Peyer's patch (tissue), 4 donors: Measurements from ENCODE around the gene MIS12. TPM values are rescaled to one million over a fixed set of nuclear protein-coding genes. Genes with fewer than 3 reads are reported as not detected.

ENCODE experiments used
- DNase-seq, 3 donors: peaks; one replicate each; pipeline ENCODE4 v3.0.0-alpha.2; 2017 to 2019
- H3K27ac ChIP-seq, 4 donors: fragments of 200-600 bp; sonication (generic); one replicate each; pipeline ENCODE4 v1.5.1; 2016 to 2019
- H3K27me3 ChIP-seq, 2 donors: fragments of 200-600 bp; sonication (generic); one replicate each; pipeline ENCODE4 v1.5.1; 2019
- H3K36me3 ChIP-seq, 3 donors: fragments of 200-600 bp; sonication (generic); one replicate each; pipeline ENCODE4 v1.5.1; 2016 to 2019
- H3K4me1 ChIP-seq, 4 donors: fragments of 200-600 bp; sonication (generic); one replicate each; pipeline ENCODE4 v1.5.1; 2016 to 2019
- H3K4me3 ChIP-seq, 4 donors: fragments of 200-600 bp; sonication (generic); 1 replicate in 3 of 4; 2 replicates in 1 of 4; pipeline ENCODE4 v1.5.1; 2016 to 2019; ENCODE audit warnings: mild to moderate bottlenecking in 1 of 4
- H3K9me3 ChIP-seq, 4 donors: fragments of 200-600 bp; sonication (generic); one replicate each; pipeline ENCODE4 v1.5.1; 2016 to 2019; ENCODE audit warnings: mild to moderate bottlenecking in 1 of 4
- CTCF ChIP-seq, 6 experiments: fragments of 450-650 bp in 4 of 6; fragments of 200-600 bp in 2 of 6; sonication (generic) in 1 of 6; IDR thresholded peaks; one replicate each; pipeline ENCODE4 v1.5.1; 2017 to 2019; ENCODE audit warnings: antibody characterized with exemption in 6 of 6, mild to moderate bottlenecking in 3 of 6, moderate library complexity in 1 of 6
- POLR2A ChIP-seq, 2 donors: fragments of 450-650 bp; IDR thresholded peaks; one replicate each; pipeline ENCODE4 v1.5.1; 2017; ENCODE audit warnings: antibody characterized with exemption in 2 of 2, mild to moderate bottlenecking in 2 of 2, moderate library complexity in 2 of 2
- total RNA-seq, 4 donors: library from RNA; depleted of rRNA; stranded (reverse); fragments of >200 nt; gene quantifications; one replicate each; pipeline ENCODE4 v1.1.0, GENCODE V29; 2016

The MIS12 gene
- total RNA-seq, 4 donors from 2014 or later = 9.2 to 23.9 (median 14.0) TPM

GRCh38 chr17:5530265-5531084, 44.1 kb downstream of the MIS12 start:
- DNase-seq = no peak
- Histone ChIP-seq H3K9me3 (no peaks in the 10 kb centered on the region), H3K27ac (no peak overlapping the region), H3K27me3 (no peaks in the 10 kb centered on the region), H3K4me1 (no peaks in the 10 kb centered on the region), H3K36me3 (peaks cover 0 to 15% (median 0%) of the 10 kb centered on the region in 3 donors), H3K4me3 (no peak overlapping the region)
- TF ChIP-seq POLR2A (IDR thresholded peaks at IDR 0.05) = no peak
- no peak for TF ChIP-seq CTCF (IDR thresholded peaks at IDR 0.05)

DNA sequence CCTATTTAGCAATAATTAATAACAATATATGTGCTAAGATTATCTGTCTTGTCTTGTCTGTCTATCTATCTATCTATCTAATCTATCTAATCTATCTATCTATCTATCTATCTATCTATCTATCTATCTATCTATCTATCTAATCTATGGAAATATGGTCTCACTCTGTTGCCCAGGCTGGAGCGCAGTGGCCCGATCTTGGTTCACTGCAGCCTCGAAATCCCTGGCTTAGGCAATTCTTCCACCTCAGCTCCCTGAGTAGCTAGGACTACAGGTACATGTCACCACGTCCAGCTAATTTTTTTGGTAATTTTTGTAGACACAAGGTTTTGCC, 44.7 kb downstream of the MIS12 start:
- no peaks in the 10 kb centered on the region for H3K4me1 ChIP-seq
- peaks cover 0 to 15% (median 0%) of the 10 kb centered on the region in 3 donors for H3K36me3 ChIP-seq
- H3K27ac ChIP-seq = no peak overlapping the region
- no peak overlapping the region for H3K4me3 ChIP-seq
- TF ChIP-seq POLR2A (IDR thresholded peaks at IDR 0.05) (no peak), CTCF (IDR thresholded peaks at IDR 0.05) (no peak)
- no peaks in the 10 kb centered on the region for H3K9me3 ChIP-seq
- no peaks in the 10 kb centered on the region for H3K27me3 ChIP-seq
- no peak for DNase-seq

- Histone ChIP-seq H3K9me3 (no peaks in the 10 kb centered on the region), H3K4me1 (no peaks in the 10 kb centered on the region), H3K36me3 (peaks cover 0 to 15% (median 0%) of the 10 kb centered on the region in 3 donors), H3K27ac (no peak overlapping the region), H3K27me3 (no peaks in the 10 kb centered on the region), H3K4me3 (no peak overlapping the region)
- DNase-seq = no peak
- TF ChIP-seq CTCF (IDR thresholded peaks at IDR 0.05) (no peak), POLR2A (IDR thresholded peaks at IDR 0.05) (no peak)
Measured at GRCh38 chr17:5532581-5532980, 46.2 kb downstream of the MIS12 start.

DNA sequence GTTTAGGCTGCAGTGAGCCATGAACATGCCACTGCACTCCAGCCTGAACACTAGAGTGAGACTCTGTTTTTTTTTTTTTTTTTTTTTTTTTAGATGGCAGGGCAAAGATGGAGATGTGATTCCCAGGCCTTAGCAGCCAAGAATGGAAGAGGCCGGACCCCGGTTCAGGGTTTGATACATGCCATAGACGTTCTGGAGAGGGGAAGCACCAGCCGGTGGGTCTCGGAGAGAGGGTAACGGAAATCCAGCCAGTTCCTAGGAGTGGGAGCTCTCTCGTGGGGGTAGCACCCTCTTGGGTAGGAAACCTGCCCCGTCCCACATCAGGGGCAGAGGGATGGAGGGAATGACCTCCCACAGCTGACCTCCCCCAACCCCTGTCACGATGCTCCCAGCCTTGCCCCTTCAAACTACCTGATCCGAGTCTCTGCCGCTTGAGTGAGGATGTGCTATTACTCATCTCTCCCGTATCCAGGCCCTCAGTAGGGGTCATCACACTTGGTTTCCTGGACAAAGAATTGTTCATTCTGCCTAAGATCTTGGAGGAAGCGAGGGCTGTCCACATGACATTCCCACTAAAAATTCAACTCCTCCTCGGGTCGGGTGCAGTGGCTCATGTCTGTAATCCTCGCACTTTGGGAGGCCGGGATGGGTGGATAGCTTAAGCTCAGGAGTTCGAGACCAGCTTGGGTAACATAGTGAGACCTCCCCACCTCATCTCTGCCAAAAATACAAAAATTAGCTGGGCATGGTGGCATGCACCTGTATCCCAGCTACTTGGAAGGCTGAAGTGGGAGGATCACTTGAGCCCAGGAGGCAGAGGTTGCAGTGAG, 47.3 kb downstream of the MIS12 start:
- no peak for TF ChIP-seq POLR2A (IDR thresholded peaks at IDR 0.05)
- TF ChIP-seq CTCF (IDR thresholded peaks at IDR 0.05) = no peak
- Histone ChIP-seq H3K9me3 (no peaks in the 10 kb centered on the region), H3K4me1 (no peaks in the 10 kb centered on the region), H3K36me3 (peaks cover 0 to 15% (median 0%) of the 10 kb centered on the region in 3 donors), H3K27me3 (no peaks in the 10 kb centered on the region), H3K27ac (no peak overlapping the region), H3K4me3 (no peak overlapping the region)
- DNase-seq = no peak

- Histone ChIP-seq H3K4me1 (no peaks in the 10 kb centered on the region), H3K36me3 (peaks cover 0 to 15% (median 0%) of the 10 kb centered on the region in 3 donors)
Measured at GRCh38 chr17:5535436-5535835, 49.1 kb downstream of the MIS12 start.

More at GRCh38 chr17:5535436-5535835, 49.1 kb downstream of the MIS12 start:
- no peak for DNase-seq
- no peaks in the 10 kb centered on the region for H3K27me3 ChIP-seq
- H3K9me3 ChIP-seq = no peaks in the 10 kb centered on the region
- TF ChIP-seq CTCF (IDR thresholded peaks at IDR 0.05) (no peak), POLR2A (IDR thresholded peaks at IDR 0.05) (no peak)
- H3K4me3 ChIP-seq = no peak overlapping the region
- no peak overlapping the region for H3K27ac ChIP-seq
